K562 (cell line): ENCODE results near the gene HLA-F. TPM values are rescaled to one million over a fixed set of nuclear protein-coding genes. Genes with fewer than 3 reads are reported as not detected.

Source experiments
- COPS2 ChIP-seq: fragments of 450-650 bp; conservative IDR thresholded peaks from 2 replicates; pipeline ENCODE4 v1.6.1; 2016; ENCODE audit warnings: mild to moderate bottlenecking, moderate library complexity
- DDX20 ChIP-seq: fragments of 450-650 bp; IDR thresholded peaks from 2 replicates; pipeline ENCODE4 v1.6.1; 2016; ENCODE audit warnings: missing genetic modification characterization, low read depth, mild to moderate bottlenecking, missing compliant biosample characterization, moderate library complexity
- JUN ChIP-seq, 2 experiments: sonication (generic) in 1 of 2; formaldehyde crosslinking in 1 of 2; IDR thresholded peaks; 2 replicates each; pipeline versions ENCODE4 v1.6.1 to v1.8.0; 2012 to 2022; ENCODE audit warnings: borderline replicate concordance in 2 of 2, mild to moderate bottlenecking in 2 of 2, improper control_type of control experiment in 1 of 2, low read depth in 1 of 2, low read length in 1 of 2, missing genetic modification reagents in 1 of 2
- KHSRP ChIP-seq: fragments of 450-650 bp; IDR thresholded peaks from 2 replicates; pipeline ENCODE4 v1.6.1; 2017
- LEF1 ChIP-seq: fragments of 450-650 bp; IDR thresholded peaks from 2 replicates; pipeline ENCODE4 v1.6.1; 2016; ENCODE audit warnings: mild to moderate bottlenecking
- MAFF ChIP-seq: IDR thresholded peaks from 2 replicates; pipeline ENCODE4 v1.6.1; 2012; ENCODE audit warnings: low read length, improper control_type of control experiment
- MXI1 ChIP-seq: IDR thresholded peaks from 2 replicates; pipeline ENCODE4 v1.6.1; 2011; ENCODE audit warnings: low read depth, mild to moderate bottlenecking, improper control_type of control experiment, low read length
- NCOA2 ChIP-seq, 2 experiments: fragments of 450-650 bp; IDR thresholded peaks; 2 replicates each; pipeline ENCODE4 v1.6.1; 2018; ENCODE audit warnings: mild to moderate bottlenecking in 2 of 2, moderate library complexity in 1 of 2; ENCODE audit not compliant: partially characterized antibody in 2 of 2
- POLR2AphosphoS5 ChIP-seq: IDR thresholded peaks from 2 replicates; pipeline ENCODE4 v1.6.1; 2011; ENCODE audit warnings: mild to moderate bottlenecking, low read depth, low read length, moderate library complexity; ENCODE audit not compliant: control insufficient read depth, insufficient read depth
- POLR2B ChIP-seq: fragments of 450-650 bp; IDR thresholded peaks from 2 replicates; pipeline ENCODE4 v1.6.1; 2018; ENCODE audit warnings: low read depth; ENCODE audit not compliant: partially characterized antibody
- SAFB2 ChIP-seq: fragments of 200-400 bp; formaldehyde crosslinking; IDR thresholded peaks from 2 replicates; pipeline ENCODE4 v1.6.1; 2018; ENCODE audit warnings: borderline replicate concordance, low read length, low read depth, moderate library complexity; ENCODE audit not compliant: severe bottlenecking
- SOX6 ChIP-seq: fragments of 450-650 bp; IDR thresholded peaks from 2 replicates; pipeline ENCODE4 v1.6.1; 2014; ENCODE audit warnings: mild to moderate bottlenecking
- TGIF2 ChIP-seq: sonication (generic); formaldehyde crosslinking; IDR thresholded peaks from 2 replicates; pipeline ENCODE4 v1.8.1; 2022; ENCODE audit warnings: mild to moderate bottlenecking, missing genetic modification reagents, moderate library complexity
- ZC3H11A ChIP-seq: IDR thresholded peaks from 2 replicates; pipeline ENCODE4 v1.6.1; 2012; ENCODE audit warnings: low read depth, low read length, improper control_type of control experiment
- ZKSCAN3 ChIP-seq: fragments of 250-450 bp; sonication (Bioruptor Pico); IDR thresholded peaks from 2 replicates; pipeline ENCODE4 v1.4.0; 2020
- ZNF197 ChIP-seq: fragments of 200-800 bp; sonication (Bioruptor generic); IDR thresholded peaks from 2 replicates; pipeline ENCODE4 v1.6.1; 2016; ENCODE audit warnings: low read depth, missing genetic modification characterization, missing compliant biosample characterization
- ZNF507 ChIP-seq: conservative IDR thresholded peaks from 2 replicates; pipeline ENCODE4 v1.6.1; 2017; ENCODE audit warnings: missing genetic modification characterization, missing compliant biosample characterization
- ZNF830 ChIP-seq: fragments of 250-450 bp; sonication (Bioruptor Pico); IDR thresholded peaks from 2 replicates; pipeline ENCODE4 v1.5.0; 2021; ENCODE audit warnings: mild to moderate bottlenecking
- ZSCAN32 ChIP-seq: fragments of 450-650 bp; formaldehyde crosslinking; IDR thresholded peaks from 2 replicates; pipeline ENCODE4 v1.4.0; 2020; ENCODE audit warnings: mild to moderate bottlenecking, moderate library complexity
- polyA plus RNA-seq, 8 experiments: library from polyadenylated mRNA; depleted of rRNA in 4 of 8; stranded (reverse) in 5 of 8; unstranded in 3 of 8; fragments of >200 nt; fragmentation: Nextera tagmentation in 2 of 8; fragmentation: Illumina TruSeq in 1 of 8; extraction: Ambion mirVana in 2 of 8; extraction: Trizol in 1 of 8; gene quantifications; 2 replicates each; pipeline versions ENCODE4 v1.2.1 to v1.2.3, GENCODE V29; 2011 to 2014; ENCODE audit warnings: inconsistent platforms in 1 of 8, missing spikeins in 1 of 8
- total RNA-seq, 7 experiments: library from RNA; depleted of rRNA in 6 of 7; stranded (reverse); fragments of >200 nt in 6 of 7; fragmentation: Illumina TruSeq in 2 of 7; extraction: Trizol in 2 of 7; gene quantifications; 2 replicates each; pipeline versions ENCODE4 v1.2.1 to v1.2.3, GENCODE V29; 2011 to 2021; ENCODE audit warnings: low replicate concordance in 1 of 7
- TF ChIP-seq, protein P1 (sequence below), 3 experiments: fragments of 200-800 bp in 1 of 3; sonication (Bioruptor generic) in 1 of 3; sonication (generic) in 1 of 3; formaldehyde crosslinking in 1 of 3; IDR thresholded peaks; 2 replicates each; pipeline versions ENCODE4 v1.6.1 to v1.8.0; 2016 to 2022; ENCODE audit warnings: mild to moderate bottlenecking in 2 of 3, missing compliant biosample characterization in 2 of 3, missing genetic modification characterization in 2 of 3, missing genetic modification reagents in 1 of 3
- TF ChIP-seq, protein P2 (sequence below): fragments of 450-650 bp; IDR thresholded peaks from 2 replicates; pipeline ENCODE4 v1.6.1; 2016
- TF ChIP-seq, protein P3 (sequence below): sonication (generic); formaldehyde crosslinking; IDR thresholded peaks from 2 replicates; pipeline ENCODE4 v1.8.1; 2023; ENCODE audit warnings: mild to moderate bottlenecking, missing genetic modification reagents
- TF ChIP-seq, protein P4 (sequence below): sonication (generic); formaldehyde crosslinking; IDR thresholded peaks from 2 replicates; pipeline ENCODE4 v1.8.0; 2022; ENCODE audit warnings: mild to moderate bottlenecking, low read depth, missing genetic modification reagents

The HLA-F gene
- total and polyA plus RNA-seq, 9 of the 15 experiments (the other 6 are each of a cell fraction or from before 2014, with no cell fraction given) = 0.40 to 0.76 (median 0.46) TPM; not detected in 6

DNA sequence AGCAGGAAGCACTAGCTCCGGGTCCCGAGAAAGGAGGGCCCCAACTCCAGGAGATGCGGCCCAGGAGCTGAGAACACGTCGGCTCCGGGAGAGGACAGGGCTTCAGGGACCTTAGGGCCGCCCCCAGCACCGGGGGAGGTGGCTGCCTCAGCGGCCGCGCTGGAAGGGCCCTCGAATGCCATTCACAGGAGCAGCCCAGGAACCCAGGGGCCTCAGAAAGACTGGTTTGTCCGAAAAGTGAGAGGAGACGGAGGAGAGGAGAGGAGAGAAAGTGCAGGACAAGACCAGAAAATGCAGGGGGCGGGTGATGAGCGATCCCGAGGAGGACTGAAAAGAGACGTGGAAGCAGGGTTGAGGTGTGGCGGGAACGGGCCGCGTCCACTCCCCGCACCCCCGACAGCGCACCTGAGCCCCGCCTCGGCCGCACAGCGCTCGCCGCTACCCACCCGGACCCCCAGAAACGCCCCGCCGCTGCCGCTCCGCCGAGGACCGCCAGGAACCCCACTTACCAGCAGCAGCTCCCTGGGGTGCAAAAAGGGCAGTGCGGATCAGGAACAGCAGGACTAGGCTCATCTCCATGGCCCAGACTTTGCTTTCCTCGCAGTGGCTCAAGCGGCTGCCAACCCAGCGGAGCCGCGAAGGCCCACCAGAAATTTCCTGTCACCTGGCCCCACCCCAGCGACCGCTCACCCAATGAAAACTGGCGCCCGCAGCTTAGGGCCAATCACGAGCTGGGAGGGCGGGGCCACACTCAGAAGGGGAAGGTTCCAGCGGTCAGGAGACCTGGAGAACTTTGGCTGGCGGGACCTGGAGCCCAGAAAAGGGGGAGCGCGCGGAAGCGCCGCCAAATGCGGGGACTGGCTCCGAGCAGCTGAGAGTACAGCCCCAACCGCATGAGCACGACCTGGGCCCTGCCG, 25.4 kb downstream of the HLA-F start (continued):
- TF ChIP-seq ZNF197 (CRISPR knock-in tag) (no peak), ZC3H11A (no peak), POLR2B (peak; percentile 52), MAFF (no peak), COPS2 (no peak), NCOA2 (IDR thresholded peaks at IDR 0.05; ENCODE audit: partially characterized antibody in 2 of 2) (no peak), SOX6 (no peak), TGIF2 (CRISPR knock-in tag) (no peak), SAFB2 (no peak), KHSRP (no peak), DDX20 (tag) (no peak), JUN (IDR thresholded peaks at IDR 0.05; ENCODE audit: borderline replicate concordance, low read depth, low read length) (no peak), JUN (CRISPR knock-in tag; IDR thresholded peaks at IDR 0.05; ENCODE audit: borderline replicate concordance) (no peak), POLR2AphosphoS5 (no peak), ZSCAN32 (CRISPR knock-in tag) (no peak), ZKSCAN3 (CRISPR knock-in tag) (no peak), ZNF830 (CRISPR knock-in tag) (0 out of 2 replicates have a peak, but pooled peaks have one; percentile 39), LEF1 (no peak), MXI1 (no peak), ZNF507 (tag) (no peak)
- TF ChIP-seq, protein P1, sequence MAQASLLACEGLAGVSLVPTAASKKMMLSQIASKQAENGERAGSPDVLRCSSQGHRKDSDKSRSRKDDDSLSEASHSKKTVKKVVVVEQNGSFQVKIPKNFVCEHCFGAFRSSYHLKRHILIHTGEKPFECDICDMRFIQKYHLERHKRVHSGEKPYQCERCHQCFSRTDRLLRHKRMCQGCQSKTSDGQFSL (CRISPR knock-in tag; IDR thresholded peaks at IDR 0.05) = 0 out of 2 replicates have a peak, but pooled peaks have one; percentile 17
- TF ChIP-seq, protein P1 (tag; IDR thresholded peaks at IDR 0.05) = no peak
- TF ChIP-seq, protein P2, sequence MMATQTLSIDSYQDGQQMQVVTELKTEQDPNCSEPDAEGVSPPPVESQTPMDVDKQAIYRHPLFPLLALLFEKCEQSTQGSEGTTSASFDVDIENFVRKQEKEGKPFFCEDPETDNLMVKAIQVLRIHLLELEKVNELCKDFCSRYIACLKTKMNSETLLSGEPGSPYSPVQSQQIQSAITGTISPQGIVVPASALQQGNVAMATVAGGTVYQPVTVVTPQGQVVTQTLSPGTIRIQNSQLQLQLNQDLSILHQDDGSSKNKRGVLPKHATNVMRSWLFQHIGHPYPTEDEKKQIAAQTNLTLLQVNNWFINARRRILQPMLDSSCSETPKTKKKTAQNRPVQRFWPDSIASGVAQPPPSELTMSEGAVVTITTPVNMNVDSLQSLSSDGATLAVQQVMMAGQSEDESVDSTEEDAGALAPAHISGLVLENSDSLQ = peak; percentile 84
- TF ChIP-seq, protein P3, sequence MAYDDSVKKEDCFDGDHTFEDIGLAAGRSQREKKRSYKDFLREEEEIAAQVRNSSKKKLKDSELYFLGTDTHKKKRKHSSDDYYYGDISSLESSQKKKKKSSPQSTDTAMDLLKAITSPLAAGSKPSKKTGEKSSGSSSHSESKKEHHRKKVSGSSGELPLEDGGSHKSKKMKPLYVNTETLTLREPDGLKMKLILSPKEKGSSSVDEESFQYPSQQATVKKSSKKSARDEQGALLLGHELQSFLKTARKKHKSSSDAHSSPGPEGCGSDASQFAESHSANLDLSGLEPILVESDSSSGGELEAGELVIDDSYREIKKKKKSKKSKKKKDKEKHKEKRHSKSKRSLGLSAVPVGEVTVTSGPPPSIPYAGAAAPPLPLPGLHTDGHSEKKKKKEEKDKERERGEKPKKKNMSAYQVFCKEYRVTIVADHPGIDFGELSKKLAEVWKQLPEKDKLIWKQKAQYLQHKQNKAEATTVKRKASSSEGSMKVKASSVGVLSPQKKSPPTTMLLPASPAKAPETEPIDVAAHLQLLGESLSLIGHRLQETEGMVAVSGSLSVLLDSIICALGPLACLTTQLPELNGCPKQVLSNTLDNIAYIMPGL (CRISPR knock-in tag) = no peak
- TF ChIP-seq, protein P4, sequence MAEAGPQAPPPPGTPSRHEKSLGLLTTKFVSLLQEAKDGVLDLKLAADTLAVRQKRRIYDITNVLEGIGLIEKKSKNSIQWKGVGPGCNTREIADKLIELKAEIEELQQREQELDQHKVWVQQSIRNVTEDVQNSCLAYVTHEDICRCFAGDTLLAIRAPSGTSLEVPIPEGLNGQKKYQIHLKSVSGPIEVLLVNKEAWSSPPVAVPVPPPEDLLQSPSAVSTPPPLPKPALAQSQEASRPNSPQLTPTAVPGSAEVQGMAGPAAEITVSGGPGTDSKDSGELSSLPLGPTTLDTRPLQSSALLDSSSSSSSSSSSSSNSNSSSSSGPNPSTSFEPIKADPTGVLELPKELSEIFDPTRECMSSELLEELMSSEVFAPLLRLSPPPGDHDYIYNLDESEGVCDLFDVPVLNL = no peak
